8988T (cell line): ENCODE results near the gene IFT25.

Experiments
- DNase-seq: peaks from one replicate; pipeline ENCODE4 v3.0.0; 2011

The IFT25 gene

DNA sequence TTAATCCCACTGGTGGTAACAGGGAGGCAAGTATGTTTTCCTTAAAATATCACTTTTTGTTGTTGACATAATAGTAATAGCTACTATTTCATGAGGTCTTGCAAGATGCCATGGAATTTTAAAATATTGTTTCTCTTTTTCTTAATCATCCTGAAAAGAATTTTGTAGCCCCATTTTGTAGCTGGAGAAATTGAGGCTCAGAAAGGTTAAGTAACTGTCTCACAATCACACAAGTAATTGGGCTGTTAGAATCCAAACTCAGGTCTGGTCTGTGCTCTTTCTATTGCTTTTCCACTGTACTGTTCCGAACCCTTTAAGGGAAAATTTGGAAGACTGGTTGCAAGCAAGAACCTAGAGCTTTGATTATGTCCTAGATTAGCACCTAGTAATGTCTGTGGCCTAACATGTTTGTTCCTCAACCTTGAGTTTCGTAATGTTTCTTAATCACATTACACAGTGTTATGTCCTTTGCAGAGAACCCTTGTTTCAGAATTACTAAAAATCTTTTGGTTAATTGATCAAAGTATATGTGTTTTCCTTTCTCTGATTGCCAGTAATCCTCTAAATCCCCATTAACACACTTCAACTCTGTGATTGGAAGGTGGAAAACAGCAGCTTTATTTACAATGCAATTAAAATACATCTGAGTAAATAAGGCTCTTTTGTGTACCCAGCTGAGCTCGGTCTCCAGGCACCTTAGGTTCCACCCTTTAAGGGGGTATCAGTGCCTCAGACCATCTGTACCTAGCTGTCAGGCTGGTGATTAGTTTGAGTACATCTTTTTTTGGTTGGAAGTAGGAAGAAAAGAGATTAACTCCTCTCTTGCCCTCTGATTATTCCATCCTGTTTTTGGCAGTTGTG, 11.0 kb upstream of the IFT25 start:
- no peak for DNase-seq

DNA sequence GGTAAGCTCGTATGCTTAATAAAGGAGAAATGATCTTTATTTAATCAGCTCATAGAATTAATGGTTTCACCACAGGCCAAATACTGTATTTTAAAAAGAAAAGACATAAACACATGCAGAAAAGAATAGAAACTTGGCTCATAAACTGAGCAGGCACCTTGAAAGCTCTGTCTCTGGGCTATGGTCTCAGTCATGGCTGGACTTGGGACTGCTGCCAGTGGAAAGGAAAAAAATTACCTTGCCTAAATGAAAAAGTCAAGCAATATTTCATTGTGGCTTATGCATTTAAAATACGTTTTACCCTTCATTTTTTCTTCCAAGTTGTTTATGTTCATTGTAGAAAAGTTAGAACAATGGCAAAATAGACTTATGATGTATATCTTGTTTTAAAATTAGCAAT, 8.6 kb upstream of the IFT25 start:
- DNase-seq, result no peak

- no peak for DNase-seq
Measured at GRCh38 chr1:53951697-53952096, 6.2 kb upstream of the IFT25 start.

DNA sequence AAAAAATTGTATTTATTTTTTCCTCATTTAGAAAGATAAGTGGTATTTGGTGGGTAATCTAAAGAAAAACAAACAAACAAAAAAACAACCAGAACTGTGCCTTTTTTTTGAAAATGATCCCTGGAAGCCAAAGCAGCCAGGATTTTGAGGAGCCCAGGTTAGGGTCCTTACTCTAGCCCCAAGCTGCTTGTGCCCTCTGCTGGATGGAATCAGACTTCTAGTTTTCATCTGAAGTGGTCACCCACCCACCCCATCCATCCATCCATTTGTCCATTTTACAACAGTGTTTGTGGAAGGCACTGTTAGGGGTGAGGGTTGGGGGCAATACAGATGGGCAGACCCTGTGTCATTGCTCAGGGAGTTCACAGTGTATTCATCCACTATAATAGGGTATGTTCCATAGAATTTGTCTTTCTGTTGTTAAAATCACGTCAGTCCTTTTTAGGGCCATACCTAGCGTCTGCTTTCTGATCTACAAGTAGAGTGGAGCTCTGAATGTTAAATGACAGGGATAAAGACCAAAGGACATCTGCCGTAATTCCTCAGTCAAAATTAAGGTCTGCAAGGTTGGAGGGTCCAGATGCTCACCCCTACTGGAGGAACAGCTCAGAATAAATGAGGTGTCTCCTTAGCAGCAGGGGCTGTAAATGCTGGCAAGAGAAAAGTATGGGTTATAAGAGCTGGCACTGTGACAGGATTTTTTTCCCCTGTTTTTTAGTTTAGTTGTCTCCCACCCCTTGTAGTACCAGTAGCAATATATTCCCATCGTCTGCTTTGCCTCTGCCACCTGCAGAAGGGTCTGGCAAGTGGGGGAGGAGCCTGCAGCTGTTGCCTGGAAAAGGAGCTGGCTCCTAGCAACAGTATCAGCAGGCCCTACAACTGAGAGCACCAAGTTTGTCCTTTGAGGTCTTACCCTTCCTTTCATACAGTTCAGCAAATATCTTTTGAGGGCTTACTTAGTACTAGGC, 3.8 kb upstream of the IFT25 start:
- no peak for DNase-seq

- no peak for DNase-seq
Measured at GRCh38 chr1:53948291-53948690, 2.8 kb upstream of the IFT25 start.

DNA sequence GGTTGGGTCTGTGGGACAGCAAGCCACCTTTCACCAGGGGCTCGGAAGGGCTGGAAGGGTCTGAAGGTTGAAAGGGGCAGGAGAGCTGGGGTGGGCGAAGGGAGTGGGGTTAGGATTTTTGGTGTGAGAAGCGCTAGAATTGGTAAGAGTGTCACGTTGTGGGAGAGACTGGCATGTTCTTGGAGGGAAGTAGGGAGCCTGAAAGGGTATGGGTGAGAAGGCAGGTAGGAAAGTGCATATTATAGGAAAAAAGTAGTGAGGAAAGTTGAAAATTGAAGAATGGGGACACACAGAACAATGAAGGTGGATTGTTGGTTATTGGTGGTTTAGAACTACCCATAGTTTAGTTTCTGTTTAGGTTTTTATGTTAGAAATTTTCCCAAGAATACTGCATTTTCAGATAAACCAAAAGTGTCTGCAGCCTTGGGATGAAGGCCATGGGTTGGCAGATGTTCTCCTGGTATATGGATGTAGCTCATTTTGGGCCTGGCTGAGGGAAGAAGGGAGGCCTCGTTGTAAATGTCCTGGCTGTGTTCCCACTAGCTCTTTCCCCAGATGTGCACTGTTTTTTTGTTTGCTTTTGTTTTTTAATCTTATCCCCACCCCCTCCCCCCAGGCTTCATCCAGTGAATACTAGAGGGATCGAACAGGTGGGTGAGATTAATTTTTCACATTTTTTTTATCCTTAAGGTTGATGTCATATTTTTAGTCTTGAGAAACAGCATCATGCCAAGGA, 1.8 kb upstream of the IFT25 start:
- DNase-seq, result no peak

DNA sequence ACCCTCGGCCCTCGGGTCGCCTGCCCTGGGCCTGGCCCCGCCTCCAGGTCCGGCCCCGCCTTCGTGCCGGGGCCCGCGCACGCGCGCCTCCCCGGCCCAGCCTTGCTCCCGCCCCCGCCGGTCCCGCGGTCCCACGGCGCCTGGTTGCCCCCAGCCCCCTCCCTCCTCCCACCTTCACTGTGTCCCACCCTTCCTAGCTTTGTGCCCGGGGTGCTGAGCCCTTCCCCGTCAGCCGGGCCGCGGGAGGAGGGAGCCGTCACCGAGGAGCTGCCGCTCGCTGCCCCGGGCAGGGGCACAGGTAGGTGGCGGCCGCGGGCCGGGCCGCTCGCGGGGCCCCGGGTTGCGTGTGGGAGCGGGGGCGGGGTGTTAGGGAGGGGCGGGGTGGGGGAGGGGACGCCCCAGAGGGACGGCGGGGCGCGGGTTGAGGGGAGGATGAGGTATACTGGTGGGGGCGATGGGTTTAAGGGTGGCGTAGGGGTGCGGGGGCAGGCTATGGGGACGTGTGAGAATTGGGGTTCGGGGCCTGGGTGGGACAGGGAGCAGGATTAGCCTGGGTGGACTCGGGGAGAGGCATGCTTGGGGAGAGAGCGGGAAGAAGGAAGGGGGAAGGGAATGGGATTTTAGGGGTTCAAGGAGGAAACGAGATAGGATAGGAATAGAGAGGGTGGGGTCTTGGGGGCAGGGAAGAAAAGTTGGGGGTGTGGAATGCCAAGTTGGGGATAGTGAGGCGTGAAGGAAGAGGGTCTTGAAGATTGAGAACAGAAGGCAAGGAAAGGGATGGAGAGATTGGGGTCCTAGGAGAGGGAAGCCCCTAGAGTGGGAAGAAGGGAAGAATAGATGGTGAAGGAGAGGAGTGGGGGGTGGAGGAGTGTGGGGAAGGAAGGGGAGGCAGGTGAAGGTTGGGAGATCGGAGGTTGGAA, 1.0 kb upstream of the IFT25 start, which contains the start of gene LRRC42:
Gene LRRC42, plus strand, starts transcription at position 99 of the 920 bp plus-strand sequence. CDS start 5,650 bp downstream, outside the sequence.
- peak; percentile 79 for DNase-seq

- no peak for DNase-seq
Measured at GRCh38 chr1:53945183-53945432, 391 bp downstream of the IFT25 start.

GRCh38 chr1:53944469-53945182, 873 bp downstream of the IFT25 start:
- no peak for DNase-seq

DNA sequence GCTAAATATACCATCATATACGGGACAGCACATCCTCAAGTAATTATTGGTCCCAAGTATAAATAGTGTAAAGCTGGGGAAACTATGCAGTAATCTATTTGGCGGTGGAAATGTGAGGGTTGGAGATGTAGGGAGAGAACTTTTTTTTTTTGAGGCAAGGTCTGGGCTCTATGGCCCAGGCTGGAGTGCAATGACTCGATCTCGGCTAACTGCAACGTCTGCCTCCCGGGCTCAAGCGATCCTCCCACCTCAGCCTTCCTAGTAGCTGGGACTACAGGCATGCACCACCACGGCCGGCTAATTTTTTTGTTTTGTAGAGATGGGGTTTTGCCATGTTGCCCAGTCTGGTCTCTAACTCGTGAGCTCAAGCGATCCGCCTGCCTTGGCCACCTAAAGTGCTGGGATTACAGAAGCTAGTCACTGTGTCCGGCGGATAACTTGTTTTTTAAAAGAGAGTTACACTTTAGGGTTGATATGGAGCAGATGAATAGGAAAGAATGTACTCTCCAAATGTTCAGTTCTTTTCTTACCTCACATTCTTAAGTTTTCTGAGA, 1.9 kb downstream of the IFT25 start:
- DNase-seq, result no peak

- DNase-seq, result no peak
Measured at GRCh38 chr1:53943090-53943489, 2.4 kb downstream of the IFT25 start.

GRCh38 chr1:53942127-53942957, 3.2 kb downstream of the IFT25 start:
- no peak for DNase-seq

DNA sequence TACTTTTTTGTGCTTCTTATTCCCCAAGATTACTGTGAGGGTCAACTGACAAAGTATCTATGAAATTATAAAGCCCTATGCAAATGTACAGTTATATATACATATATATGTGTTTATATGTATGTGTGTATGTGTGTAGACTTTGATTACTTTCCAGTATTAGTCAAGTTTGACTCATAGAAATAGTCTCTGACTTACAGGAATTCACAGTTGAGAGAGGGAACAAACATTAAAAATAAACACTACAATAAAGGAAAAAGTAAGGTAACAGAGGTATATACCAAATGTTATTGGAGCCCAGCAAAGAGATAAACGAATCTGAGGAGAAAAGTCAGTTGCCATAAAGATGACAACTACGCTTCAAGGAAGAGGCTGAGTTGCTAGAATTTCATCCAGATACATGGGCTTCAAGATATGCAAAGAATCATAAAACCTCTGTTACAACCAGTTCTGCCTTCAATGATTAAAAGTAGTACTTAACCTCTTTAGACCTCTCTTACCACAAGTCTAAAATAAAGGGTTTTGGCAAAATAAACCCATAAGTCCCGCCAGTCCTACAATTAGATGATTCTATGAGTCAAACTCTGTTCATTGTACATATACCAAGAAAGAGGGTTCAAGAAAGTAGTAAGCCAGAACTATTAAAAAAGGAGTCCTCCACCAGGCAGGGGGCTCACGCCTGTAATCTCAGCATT, 7.2 kb downstream of the IFT25 start:
- DNase-seq, result no peak

DNA sequence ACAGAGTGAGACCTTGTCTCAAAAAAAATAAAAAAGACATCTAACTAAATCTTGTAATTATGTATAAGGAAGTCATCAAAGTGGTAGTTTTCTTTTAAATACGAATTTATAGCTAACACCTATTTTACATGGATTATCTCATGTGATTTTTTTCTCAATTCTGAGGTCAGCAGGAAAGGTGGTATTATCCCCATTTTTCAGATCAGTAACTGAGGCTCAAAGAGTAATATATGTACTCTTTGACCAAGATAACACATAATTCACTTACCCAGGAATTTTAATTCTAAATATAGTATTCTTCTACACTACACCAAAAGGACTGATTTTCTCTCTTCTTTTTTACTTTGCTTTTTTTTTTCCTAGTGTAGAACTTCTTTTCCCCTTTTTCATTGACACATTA, 9.1 kb downstream of the IFT25 start:
- no peak for DNase-seq

DNA sequence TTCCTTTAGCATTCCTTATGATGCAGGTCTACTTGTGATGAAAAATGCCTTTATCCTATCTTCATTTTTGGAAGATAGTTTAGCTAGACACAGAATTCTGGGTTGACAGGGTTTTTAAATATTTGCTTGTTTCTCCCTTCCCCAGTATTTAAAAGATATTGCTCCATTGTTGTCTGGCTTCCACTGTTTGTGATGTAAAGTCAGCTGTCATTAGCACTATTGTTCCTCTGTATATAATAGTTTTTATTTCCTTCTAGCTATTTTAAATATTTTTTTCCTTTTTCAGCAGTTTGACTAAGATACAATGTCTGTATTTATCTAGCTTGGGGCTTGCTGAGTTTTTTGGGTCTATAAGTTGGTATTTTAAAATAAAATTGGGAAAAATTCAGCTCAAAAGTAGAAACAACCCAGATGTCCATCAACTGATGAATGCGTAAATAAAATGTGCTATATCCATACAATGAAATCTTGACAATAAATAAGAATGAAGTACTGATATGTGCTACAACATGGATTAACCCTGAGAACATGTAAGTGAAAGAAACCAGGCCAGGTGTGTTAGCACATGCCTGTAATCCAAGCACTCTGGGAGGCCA, 11.2 kb downstream of the IFT25 start:
- no peak for DNase-seq

DNA sequence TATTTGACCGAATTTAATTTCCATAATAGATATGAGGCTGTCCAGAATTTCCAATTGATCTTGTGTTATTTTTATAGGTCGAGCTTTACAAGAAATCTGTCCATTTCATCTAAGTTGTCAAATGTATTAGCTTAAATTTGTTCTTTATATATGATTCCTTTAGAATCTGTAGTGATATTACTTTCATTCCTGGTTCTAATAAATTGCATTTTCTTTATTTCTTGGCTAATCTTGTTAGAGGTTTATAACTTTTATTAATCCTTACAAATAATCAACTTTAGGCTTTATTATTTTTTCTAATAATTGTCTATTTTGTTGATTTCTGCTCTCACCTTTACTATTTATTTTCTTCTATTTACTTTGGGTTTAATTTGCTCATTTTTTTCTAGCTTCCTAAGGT, 14.0 kb downstream of the IFT25 start:
- DNase-seq, result no peak

- no peak for DNase-seq
Measured at GRCh38 chr1:53930932-53931331, 14.6 kb downstream of the IFT25 start.

DNA sequence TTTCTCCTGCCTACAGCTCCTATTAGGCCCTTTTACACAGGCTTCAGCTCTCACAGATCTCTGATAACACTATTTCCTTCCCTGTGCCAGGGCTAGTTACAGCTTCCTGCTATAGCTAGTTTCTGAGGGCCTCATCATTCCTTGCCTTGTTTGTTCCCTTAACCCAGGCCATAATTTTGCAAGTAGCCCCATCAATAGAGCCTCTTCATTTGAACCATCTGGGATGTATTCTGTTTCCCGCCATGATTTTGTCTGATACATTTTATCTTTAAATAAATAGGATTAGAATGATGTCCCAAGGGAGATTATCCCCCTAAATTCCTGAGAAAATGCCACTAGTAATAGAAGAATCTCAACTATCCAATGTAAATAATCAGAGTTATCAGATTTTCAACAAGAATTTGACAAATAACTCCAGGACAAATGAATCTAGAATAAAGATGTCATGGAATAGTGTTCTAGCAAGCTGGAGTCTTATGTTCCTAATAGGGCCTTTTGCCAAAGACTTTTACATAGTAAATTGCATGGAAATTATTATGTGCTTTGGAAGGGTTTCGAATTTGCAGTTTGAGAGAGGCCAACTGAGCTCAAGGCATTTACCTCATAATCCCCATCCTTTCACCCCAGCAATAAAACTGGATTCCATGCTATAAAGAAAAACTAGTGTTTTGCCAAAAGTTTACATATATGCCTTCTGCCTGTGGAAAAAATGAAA, 16.1 kb downstream of the IFT25 start:
- no peak for DNase-seq
